Measurements from ENCODE around the gene WIZ.
"Not testable (repeated sequence)": the region's sequence is repeated elsewhere in the genome, so short reads cannot be mapped to it uniquely, and the experiment has no call there.

WIZ gene

GRCh38 chr19:15475169-15475568, 25.4 kb upstream of the WIZ start:
- H3K4me3 ChIP-seq (ENCODE audit: low read depth, low read length), result no peak overlapping the region
- no peak for TF ChIP-seq CTCF (IDR thresholded peaks at IDR 0.05; ENCODE audit: low read depth, low read length)
- DNase-seq, result no peak
- H3K4me1 ChIP-seq, result no peaks in the 10 kb centered on the region
- H3K9me3 ChIP-seq, result no peaks in the 10 kb centered on the region
- peaks cover 6% of the 10 kb centered on the region; the same call in 1 of the 2 replicates for H3K27me3 ChIP-seq
- H3K36me3 ChIP-seq, result no peaks in the 10 kb centered on the region

- not testable (repeated sequence) for H3K36me3 ChIP-seq; DNase-seq; H3K4me1 ChIP-seq; H3K4me3 ChIP-seq (ENCODE audit: low read depth, low read length); H3K9me3 ChIP-seq
- peaks cover 19% of the 10 kb centered on the region for H3K27me3 ChIP-seq
Observed at GRCh38 chr19:15473821-15474220, 24.1 kb upstream of the WIZ start.

- no peak for TF ChIP-seq CTCF (IDR thresholded peaks at IDR 0.05; ENCODE audit: low read depth, low read length)
- Histone ChIP-seq H3K4me3 (ENCODE audit: low read depth, low read length) (no peak overlapping the region), H3K4me1 (no peaks in the 10 kb centered on the region), H3K36me3 (no peaks in the 10 kb centered on the region), H3K9me3 (no peaks in the 10 kb centered on the region), H3K27me3 (peaks cover 25% of the 10 kb centered on the region)
- no peak for DNase-seq
Observed at GRCh38 chr19:15471639-15472101, 21.9 kb upstream of the WIZ start.

GRCh38 chr19:15469513-15470297, 19.9 kb upstream of the WIZ start:
- no peaks in the 10 kb centered on the region for H3K9me3 ChIP-seq
- H3K4me3 ChIP-seq (ENCODE audit: low read depth, low read length), result no peak overlapping the region
- H3K27me3 ChIP-seq, result peaks cover 25% of the 10 kb centered on the region
- DNase-seq, result no peak
- no peaks in the 10 kb centered on the region for H3K4me1 ChIP-seq
- H3K36me3 ChIP-seq, result no peaks in the 10 kb centered on the region
- no peak for TF ChIP-seq CTCF (IDR thresholded peaks at IDR 0.05; ENCODE audit: low read depth, low read length)

GRCh38 chr19:15468675-15469512, 19.1 kb upstream of the WIZ start:
- TF ChIP-seq CTCF (IDR thresholded peaks at IDR 0.05; ENCODE audit: low read depth, low read length), result no peak
- peaks cover 25% of the 10 kb centered on the region for H3K27me3 ChIP-seq
- H3K36me3 ChIP-seq, result no peaks in the 10 kb centered on the region
- H3K4me3 ChIP-seq (ENCODE audit: low read depth, low read length), result no peak overlapping the region
- no peak for DNase-seq
- no peaks in the 10 kb centered on the region for H3K9me3 ChIP-seq
- H3K4me1 ChIP-seq, result no peaks in the 10 kb centered on the region

- no peak for DNase-seq
- Histone ChIP-seq H3K9me3 (no peaks in the 10 kb centered on the region), H3K36me3 (no peaks in the 10 kb centered on the region), H3K4me1 (no peaks in the 10 kb centered on the region), H3K27me3 (peaks cover 34% of the 10 kb centered on the region), H3K4me3 (ENCODE audit: low read depth, low read length) (no peak overlapping the region)
- no peak for TF ChIP-seq CTCF (IDR thresholded peaks at IDR 0.05; ENCODE audit: low read depth, low read length)
Observed at GRCh38 chr19:15467734-15468214, 18.0 kb upstream of the WIZ start.

All from BE2C (cell line).